Thoracic aorta (tissue), 2 donors: ENCODE results near the gene TCF20. TPM values are rescaled to one million over a fixed set of nuclear protein-coding genes. Genes with fewer than 3 reads are reported as not detected.
A peak's percentile ranks its signal among the peaks of the same experiment; 100 is the strongest.

ENCODE experiments used
- ATAC-seq: fragments of 150-250 bp; one replicate; pipeline ENCODE4 v1.8.0; 2017; ENCODE audit warnings: low read depth; ENCODE audit not compliant: insufficient number of reproducible peaks, low FRiP score
- DNase-seq: peaks from one replicate; pipeline ENCODE4 v3.0.0-alpha.2; 2020; ENCODE audit warnings: low spot score
- H3K27ac ChIP-seq, 2 donors: fragments of 200-600 bp; sonication (generic); 1 replicate in 1 of 2; 2 replicates in 1 of 2; pipeline ENCODE4 v1.5.1; 2016; ENCODE audit warnings: mild to moderate bottlenecking in 2 of 2, moderate library complexity in 2 of 2
- H3K27me3 ChIP-seq: fragments of 200-600 bp; sonication (generic); replicated peaks from 2 replicates; pipeline ENCODE4 v1.6.0; 2016; ENCODE audit warnings: mild to moderate bottlenecking; ENCODE audit not compliant: insufficient read depth
- H3K36me3 ChIP-seq: fragments of 200-600 bp; sonication (generic); one replicate; pipeline ENCODE4 v1.5.1; 2016
- H3K4me1 ChIP-seq, 2 donors: fragments of 200-600 bp; sonication (generic); 1 replicate in 1 of 2; 2 replicates in 1 of 2; pipeline versions ENCODE4 v1.5.1 to v1.6.0; 2016; ENCODE audit warnings: low read depth in 2 of 2, mild to moderate bottlenecking in 1 of 2; ENCODE audit not compliant: control insufficient read depth in 1 of 2
- H3K4me3 ChIP-seq: fragments of 200-600 bp; sonication (generic); 2 replicates; pipeline ENCODE4 v1.5.1; 2016; ENCODE audit warnings: mild to moderate bottlenecking
- H3K9me3 ChIP-seq: fragments of 200-600 bp; sonication (generic); 2 replicates; pipeline ENCODE4 v1.5.1; 2016
- CTCF ChIP-seq: fragments of 200-600 bp; sonication (generic); IDR thresholded peaks from one replicate; pipeline ENCODE4 v1.5.1; 2019; ENCODE audit warnings: antibody characterized with exemption
- total RNA-seq, 2 donors: library from RNA; depleted of rRNA; stranded (reverse); fragments of >200 nt; gene quantifications; one replicate each; pipeline versions ENCODE4 v1.1.0 to v1.2.3, GENCODE V29; 2016

The TCF20 gene
- total RNA-seq, 2 donors from 2014 or later: 25.7 to 30.3 TPM

- ATAC-seq: no peak
Measured at GRCh38 chr22:42271906-42272305, 1.5 kb upstream of the TCF20 start.

GRCh38 chr22:42271191-42271813 is 849 bp upstream of the TCF20 start:
- no peak overlapping the region for H3K27ac ChIP-seq
- DNase-seq: no peak
- H3K4me1 ChIP-seq: peaks cover 10 to 13% of the 10 kb centered on the region in 2 donors
- no peaks in the 10 kb centered on the region for H3K36me3 ChIP-seq
- H3K27me3 ChIP-seq: no peaks in the 10 kb centered on the region
- H3K9me3 ChIP-seq: no peaks in the 10 kb centered on the region
- peak overlapping the region; percentile 99 for H3K4me3 ChIP-seq
- ATAC-seq: no peak
- TF ChIP-seq CTCF: no peak

More at GRCh38 chr22:42271906-42272305, 1.5 kb upstream of the TCF20 start:
- H3K9me3 ChIP-seq: no peaks in the 10 kb centered on the region
- no peak overlapping the region for H3K4me3 ChIP-seq
- H3K4me1 ChIP-seq: peaks cover 10 to 13% of the 10 kb centered on the region in 2 donors
- DNase-seq: no peak
- H3K27ac ChIP-seq: no peak overlapping the region
- H3K27me3 ChIP-seq: no peaks in the 10 kb centered on the region
- TF ChIP-seq CTCF: no peak
- H3K36me3 ChIP-seq: no peaks in the 10 kb centered on the region

- Histone ChIP-seq H3K27ac (peak overlapping the region; percentile 68 to 74), H3K27me3 (no peaks in the 10 kb centered on the region), H3K4me1 (peaks cover 10 to 13% of the 10 kb centered on the region in 2 donors), H3K4me3 (peak overlapping the region; percentile 99), H3K36me3 (no peaks in the 10 kb centered on the region), H3K9me3 (no peaks in the 10 kb centered on the region)
- no peak for TF ChIP-seq CTCF
- ATAC-seq (peak; percentile 56), DNase-seq (no peak)
Measured at GRCh38 chr22:42270176-42270509, 310 bp downstream of the TCF20 start.

- Histone ChIP-seq H3K27me3 (no peaks in the 10 kb centered on the region), H3K27ac (peak overlapping the region; percentile 68 to 74), H3K4me1 (peaks cover 10 to 13% of the 10 kb centered on the region in 2 donors), H3K36me3 (no peaks in the 10 kb centered on the region), H3K9me3 (no peaks in the 10 kb centered on the region), H3K4me3 (peak overlapping the region; percentile 99)
- ATAC-seq (no peak), DNase-seq (no peak)
- TF ChIP-seq CTCF: no peak
Measured at GRCh38 chr22:42269432-42270175, 849 bp downstream of the TCF20 start.

DNA sequence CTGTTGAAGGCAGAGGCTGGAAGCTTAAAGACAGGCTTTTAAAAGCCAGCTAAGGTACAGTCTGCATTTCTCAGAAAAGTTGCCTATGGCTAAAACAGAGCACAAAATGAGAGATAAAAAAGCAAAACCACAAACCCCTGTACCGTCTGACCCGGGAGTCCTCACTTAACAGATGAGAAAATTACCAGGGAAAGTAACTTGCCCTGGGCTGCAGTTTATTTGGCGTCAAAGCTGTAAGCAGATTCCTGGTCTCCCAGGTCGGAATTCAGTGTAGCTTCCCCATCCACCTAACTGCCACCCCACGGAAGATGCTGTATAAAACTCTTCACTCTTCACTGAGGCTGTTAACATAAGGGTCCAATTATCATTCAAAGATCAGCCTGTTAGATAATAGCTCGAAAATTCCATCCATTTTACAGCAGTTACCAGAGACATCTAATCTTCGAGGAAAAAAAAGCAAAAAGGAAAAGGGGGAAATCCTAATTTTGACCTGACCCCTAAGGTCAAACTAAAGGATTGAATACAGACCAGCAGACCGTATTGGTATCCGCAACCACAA is 1.5 kb downstream of the TCF20 start:
- TF ChIP-seq CTCF: no peak

More for the DNA sequence above, 1.5 kb downstream of the TCF20 start:
- Histone ChIP-seq H3K4me3 (peak overlapping the region; percentile 99), H3K36me3 (no peaks in the 10 kb centered on the region), H3K9me3 (no peaks in the 10 kb centered on the region), H3K27ac (no peak overlapping the region), H3K4me1 (peaks cover 10 to 16% of the 10 kb centered on the region in 2 donors), H3K27me3 (no peaks in the 10 kb centered on the region)
- DNase-seq: no peak
- no peak for ATAC-seq
